ENCODE measurements around the gene ESAM.

Gene ESAM

GRCh38 chr11:124751741-124752470 lies 10.2 kb downstream of the ESAM start, which contains the start of gene VSIG2:
Gene VSIG2 (minus strand): TSS chr11:124752255. CDS start chr11:124752137, 118 bp downstream.
- no peak for DNase-seq

DNA sequence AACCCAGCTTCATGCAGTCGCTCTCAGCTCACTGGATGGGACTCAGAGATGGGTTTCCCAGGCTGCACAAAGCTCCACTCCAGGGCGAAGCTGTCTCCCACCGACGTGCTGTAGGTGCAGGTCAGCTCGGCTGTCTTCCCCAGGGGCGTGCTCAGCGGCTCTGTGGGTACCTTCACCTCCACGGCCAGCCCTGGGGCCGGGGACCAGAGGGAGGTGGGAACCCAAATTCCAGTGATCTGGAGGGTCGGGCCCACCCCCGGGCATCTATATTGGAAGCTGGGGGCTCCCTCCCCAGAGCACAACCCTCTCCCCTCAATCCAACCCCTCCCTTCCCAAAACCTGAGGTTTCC lies 10.7 kb downstream of the ESAM start:
- DNase-seq, result no peak

DNA sequence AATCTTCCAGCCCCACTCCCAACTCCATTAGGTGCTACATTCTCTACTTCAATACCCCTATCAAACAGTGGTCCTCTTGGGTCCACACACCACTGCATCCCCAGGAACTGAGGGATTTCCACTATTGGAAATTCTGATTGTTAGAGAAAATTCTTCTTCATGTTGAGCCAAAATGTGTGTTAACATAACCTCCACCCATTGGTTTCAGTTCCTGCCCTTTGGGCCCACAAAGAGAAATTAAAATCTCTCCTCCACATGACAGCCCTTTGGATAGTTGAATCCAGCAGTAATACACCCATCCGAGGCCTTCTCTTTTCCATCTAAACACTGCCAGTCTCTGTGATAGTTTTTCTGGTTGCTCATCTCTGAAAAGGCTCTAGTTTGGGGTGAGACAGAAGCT lies 12.2 kb downstream of the ESAM start:
- no peak for DNase-seq

- no peak for DNase-seq
Observed at GRCh38 chr11:124748481-124749343, 13.4 kb downstream of the ESAM start.

DNA sequence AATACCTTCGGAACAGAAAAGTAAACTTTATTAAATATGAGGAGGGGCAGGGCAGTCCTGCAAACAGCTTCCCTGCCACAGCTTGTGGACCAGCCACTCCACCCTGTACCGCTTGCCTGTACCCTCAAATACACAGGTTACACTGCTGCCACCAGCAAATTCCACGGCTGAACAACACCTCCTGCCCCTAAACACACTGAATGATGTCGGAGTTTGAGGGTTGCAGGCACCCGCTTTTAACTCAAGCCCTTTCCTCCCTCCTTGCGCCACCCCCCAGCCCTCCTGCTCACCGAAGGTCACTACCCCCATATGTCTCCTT lies 14.0 kb downstream of the ESAM start:
- DNase-seq, result no peak

DNA sequence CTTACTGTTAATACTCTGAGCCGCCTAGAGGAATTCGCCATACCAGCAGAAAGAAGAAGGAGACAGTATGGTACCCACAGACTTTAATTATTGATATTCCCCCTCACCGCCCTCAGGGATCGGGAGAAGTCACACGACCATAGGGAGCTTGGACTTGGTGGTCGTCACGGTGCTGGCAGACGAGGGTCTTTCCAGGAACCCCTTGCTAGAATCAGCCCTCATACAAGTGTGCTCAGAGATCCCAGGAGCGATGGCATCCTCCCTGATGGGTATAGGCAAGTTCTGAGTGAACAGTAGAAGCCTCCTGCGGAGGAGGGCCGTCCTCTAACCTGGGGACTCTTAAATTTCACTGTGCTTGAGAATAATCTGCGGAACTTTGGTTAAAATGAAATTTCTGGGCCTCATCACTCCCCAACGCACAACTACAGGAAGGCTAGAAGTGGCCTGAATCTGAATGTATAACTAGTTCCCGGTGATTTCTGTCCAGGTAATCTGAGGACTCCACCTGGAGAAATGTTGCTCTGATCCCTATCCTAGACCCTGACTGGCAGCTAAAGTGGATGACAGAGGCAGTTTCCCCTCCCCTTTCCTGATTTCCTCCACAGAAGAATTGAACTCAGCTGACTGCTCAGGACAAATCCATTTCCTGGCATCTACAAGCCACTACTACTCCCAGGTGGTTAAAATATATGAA lies 14.5 kb downstream of the ESAM start:
- DNase-seq, result no peak

DNA sequence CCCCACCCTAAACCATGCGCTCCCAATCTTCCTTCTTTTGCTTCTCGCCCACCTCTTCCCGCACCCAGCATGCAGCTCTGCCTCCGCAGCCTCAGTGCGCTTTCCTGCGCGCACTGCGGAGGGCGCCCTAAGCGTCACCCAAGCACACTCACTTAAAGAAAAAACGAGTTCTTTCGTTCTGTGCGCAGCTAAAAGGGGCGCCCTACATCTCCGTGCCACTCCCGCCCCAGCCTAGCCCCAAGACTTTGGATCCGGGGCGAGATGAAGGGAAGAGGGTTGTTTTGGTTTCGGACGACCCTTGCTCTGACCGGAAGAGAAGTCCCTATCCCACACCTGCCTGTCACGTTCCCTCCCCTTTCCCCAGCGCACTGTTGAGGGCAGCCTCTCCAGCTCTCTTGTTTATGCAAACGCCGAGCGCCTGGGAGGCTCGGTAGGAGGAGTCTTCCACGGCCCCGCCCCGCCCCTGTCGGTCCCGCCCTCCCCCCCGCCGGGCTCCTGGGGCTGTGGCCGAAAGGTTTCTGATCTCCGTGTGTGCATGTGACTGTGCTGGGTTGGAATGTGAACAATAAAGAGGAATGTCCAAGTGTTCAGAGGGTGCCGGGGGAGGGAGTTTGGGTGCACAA lies 15.4 kb downstream of the ESAM start:
- peak; percentile 83 for DNase-seq

DNA sequence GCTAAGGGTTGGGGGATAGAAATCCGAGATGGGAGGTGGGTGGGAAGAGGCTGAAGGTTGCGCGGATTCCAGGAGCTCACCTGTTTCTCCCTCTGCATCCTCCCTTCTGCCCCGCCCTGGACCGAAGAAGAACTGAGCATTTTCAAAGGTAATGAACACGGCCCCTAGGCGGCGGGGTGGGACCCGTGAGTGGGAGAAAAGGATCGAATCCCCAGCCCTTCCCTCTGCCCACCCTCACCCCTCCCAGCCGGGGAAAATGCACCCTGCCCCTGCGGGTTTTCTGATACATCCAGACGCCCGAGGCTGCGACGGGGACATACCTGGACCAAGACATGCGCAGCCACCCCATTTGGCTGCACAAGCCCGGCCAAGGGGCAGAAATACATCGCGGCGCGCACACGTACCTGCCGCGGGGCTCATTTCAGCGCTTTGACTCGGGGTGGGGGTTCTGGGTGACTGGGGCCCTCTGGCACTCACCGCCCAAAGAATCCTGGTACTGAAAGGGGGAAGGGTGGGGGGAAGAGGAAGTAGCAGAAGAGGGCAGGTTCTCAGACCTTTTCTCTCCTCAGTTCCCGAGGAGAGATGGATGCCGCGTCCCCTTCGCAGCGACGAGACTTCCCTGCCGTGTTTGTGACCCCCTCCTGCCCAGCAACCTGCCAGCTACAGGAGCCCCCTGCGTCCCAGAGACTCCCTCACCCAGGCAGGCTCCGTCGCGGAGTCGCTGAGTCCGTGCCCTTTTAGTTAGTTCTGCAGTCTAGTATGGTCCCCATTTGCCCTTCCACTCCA lies 16.1 kb downstream of the ESAM start:
- DNase-seq, result peak; percentile 49

DNA sequence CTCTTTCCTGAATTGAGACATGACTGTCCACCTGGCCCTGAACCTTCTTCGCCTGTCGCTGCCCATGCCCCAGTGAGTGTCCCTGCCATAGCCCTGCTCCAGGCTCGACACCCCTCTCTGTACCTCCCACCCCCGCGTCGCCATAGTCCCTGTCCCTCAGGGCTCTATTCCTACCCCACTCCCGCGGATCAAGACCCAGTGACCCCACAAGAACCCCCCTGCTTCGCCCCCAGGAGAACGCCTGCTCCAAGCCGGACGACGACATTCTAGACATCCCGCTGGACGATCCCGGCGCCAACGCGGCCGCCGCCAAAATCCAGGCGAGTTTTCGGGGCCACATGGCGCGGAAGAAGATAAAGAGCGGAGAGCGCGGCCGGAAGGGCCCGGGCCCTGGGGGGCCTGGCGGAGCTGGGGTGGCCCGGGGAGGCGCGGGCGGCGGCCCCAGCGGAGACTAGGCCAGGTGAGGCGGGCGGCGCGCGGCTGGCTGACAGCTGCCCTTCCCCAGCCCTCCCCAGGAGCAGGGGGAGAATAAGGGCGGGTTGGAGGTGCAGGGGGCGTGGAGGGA lies 16.7 kb downstream of the ESAM start:
- no peak for DNase-seq

DNA sequence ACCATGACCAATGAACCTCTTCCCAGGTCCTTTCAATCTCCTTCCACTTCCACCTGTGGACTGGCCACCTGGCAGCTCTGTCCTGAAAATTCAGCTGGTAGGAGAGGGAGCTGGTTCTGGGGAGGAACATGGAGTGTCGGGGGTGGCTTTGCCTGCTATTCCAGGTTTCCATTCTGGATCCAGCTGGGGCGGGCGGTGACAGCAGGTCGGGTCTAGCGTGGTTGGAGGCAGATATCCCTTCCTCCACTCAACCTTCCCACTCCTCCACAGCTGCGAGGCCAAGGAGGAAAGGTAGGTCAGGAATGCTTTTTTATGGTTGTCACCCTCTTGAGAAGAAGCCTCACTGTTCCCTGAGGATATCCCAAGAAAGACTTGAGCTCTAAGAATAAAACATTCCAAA lies 19.0 kb downstream of the ESAM start:
- no peak for DNase-seq

GRCh38 chr11:124742555-124742954 lies 19.5 kb downstream of the ESAM start:
- no peak for DNase-seq

- DNase-seq, result peak; percentile 66
Observed at GRCh38 chr11:124740277-124740882, 21.7 kb downstream of the ESAM start.

- DNase-seq, result peak; percentile 85
Observed at GRCh38 chr11:124739479-124740276, 22.4 kb downstream of the ESAM start, which contains the start of gene NRGN. Gene NRGN (plus strand): TSS chr11:124739942. CDS start chr11:124740085, 143 bp downstream.

GRCh38 chr11:124738713-124739478 lies 23.2 kb downstream of the ESAM start:
- DNase-seq, result no peak

- no peak for DNase-seq
Observed at GRCh38 chr11:124737638-124738305, 24.3 kb downstream of the ESAM start.

GRCh38 chr11:124736736-124737135 lies 25.4 kb downstream of the ESAM start:
- no peak for DNase-seq

DNA sequence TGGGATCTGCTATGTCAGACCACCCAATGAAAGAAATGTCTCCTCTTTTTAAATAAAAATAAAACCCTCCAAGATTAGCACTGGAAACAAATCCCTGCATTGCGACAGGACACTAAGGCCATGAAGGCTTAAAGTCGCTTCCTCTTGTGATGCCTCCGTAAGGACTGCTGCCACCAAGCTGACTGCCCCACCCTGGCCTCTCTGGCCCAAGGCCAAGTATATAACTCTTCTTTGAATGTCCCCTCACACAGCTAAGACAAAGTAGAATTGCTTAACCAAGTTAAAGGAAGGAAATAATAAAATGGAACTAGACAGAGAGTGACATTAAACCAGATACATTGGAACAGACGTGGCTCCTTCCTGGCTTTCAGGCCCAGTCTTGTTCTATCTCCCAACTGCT lies 29.9 kb downstream of the ESAM start:
- no peak for DNase-seq

GRCh38 chr11:124729571-124729970 lies 32.5 kb downstream of the ESAM start:
- DNase-seq, result no peak

DNA sequence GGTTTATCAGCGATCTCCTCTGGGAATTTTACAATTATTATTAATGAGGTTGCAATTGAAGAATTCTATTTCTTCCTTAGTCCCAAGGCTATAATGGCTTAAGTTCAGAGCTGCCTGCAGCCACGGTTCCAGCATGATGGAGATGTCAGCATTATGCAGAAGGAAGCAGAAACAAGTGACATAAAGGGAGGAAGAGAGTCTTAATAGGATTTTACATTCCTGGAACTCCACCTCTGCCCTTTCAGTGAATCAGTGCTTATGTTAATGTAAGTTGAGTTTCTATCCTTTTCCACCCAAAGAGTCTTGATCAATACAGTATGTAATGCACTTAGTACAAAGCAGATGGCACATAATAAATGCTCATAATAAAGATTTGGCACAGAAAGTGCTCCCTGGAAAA lies 34.0 kb downstream of the ESAM start:
- DNase-seq, result no peak

All from activated T-cell treated with anti-CD3 and anti-CD28 coated beads, Interleukin-2, amount 50 U/mL, for 1 hour (primary cell).